ENCODE measurements around the gene SDSL. TPM values are rescaled to one million over a fixed set of nuclear protein-coding genes. Genes with fewer than 3 reads are reported as not detected.

SDSL gene
- polyA plus RNA-seq, 1 donor (not counting 4 experiments of a cell fraction or from before 2014, with no cell fraction given) = 1.9 TPM

DNA sequence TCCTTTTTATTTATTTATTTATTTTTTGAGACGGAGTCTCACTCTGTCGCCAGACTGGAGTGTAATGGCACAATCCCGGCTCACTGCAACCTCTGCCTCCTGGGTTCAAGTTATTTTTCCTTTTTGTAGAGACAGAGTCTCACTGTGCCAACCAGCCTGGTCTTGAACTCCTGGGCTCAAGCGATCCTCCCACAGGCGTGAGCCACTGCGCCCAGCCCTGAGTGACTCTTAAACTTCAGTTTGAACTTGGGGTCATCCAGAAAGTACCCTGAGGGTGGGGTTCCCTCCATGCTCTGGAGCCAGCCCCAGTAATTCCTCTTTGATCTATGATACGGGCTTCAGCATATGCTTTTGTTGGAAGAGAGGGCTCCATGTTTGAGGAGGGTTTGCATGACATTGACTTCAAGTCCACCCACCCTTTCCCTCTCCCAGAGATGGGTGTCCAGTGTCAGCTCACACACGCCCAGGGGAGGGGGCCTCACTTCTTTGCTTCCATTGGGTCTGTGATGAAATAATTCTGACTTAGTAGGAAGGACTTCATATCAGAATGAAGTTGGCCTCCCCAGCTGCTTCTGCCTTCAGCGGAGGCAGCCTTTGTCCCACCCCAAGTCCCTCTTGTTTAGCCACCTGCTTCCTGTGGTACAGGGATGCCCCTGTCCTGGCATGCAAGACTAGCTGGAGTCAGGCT lies 30.4 kb upstream of the SDSL start:
- no peak for FAIRE-seq

DNA sequence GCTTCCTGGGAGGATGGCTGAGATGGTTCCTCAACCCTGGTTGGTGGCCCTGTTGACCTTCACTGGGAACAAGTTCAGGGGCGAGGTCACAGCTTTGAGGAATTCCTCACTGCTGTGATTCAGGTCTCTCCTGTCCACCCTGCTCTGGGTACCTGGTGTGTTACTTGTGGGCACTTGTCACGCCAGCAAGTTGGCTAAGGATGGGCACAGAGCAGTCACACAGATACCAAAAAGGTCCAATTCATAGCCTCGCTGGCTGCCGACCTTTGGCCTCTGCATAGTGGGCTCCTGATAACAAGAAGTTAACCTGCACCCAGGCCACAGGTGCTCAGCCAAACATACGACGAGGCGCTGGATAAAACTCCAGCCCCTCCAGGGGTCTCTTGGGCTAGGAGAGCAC lies 29.7 kb upstream of the SDSL start:
- H4K20me1 ChIP-seq (ENCODE audit: control insufficient read depth, extremely low read depth, insufficient read depth, low read length) = no peaks in the 10 kb centered on the region
- FAIRE-seq = no peak
- no peak overlapping the region for H3K27ac ChIP-seq (ENCODE audit: control insufficient read depth, insufficient read depth, low read length)
- no peaks in the 10 kb centered on the region for H3K79me2 ChIP-seq (ENCODE audit: control insufficient read depth, insufficient read depth, low read length)
- no peaks in the 10 kb centered on the region for H3K27me3 ChIP-seq (ENCODE audit: control insufficient read depth, extremely low read depth, insufficient read depth, low read length)
- no peaks in the 10 kb centered on the region for H3K9me1 ChIP-seq (ENCODE audit: control insufficient read depth, extremely low read depth, insufficient read depth, low read length)
- H3K4me2 ChIP-seq (ENCODE audit: control insufficient read depth, extremely low read depth, insufficient read depth, low read depth, low read length) = no peak overlapping the region
- TF ChIP-seq EZH2 (IDR thresholded peaks at IDR 0.05; ENCODE audit: low read length) = no peak
- TF ChIP-seq, protein P1, sequence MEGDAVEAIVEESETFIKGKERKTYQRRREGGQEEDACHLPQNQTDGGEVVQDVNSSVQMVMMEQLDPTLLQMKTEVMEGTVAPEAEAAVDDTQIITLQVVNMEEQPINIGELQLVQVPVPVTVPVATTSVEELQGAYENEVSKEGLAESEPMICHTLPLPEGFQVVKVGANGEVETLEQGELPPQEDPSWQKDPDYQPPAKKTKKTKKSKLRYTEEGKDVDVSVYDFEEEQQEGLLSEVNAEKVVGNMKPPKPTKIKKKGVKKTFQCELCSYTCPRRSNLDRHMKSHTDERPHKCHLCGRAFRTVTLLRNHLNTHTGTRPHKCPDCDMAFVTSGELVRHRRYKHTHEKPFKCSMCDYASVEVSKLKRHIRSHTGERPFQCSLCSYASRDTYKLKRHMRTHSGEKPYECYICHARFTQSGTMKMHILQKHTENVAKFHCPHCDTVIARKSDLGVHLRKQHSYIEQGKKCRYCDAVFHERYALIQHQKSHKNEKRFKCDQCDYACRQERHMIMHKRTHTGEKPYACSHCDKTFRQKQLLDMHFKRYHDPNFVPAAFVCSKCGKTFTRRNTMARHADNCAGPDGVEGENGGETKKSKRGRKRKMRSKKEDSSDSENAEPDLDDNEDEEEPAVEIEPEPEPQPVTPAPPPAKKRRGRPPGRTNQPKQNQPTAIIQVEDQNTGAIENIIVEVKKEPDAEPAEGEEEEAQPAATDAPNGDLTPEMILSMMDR (optimal IDR thresholded peaks at IDR 0.05 in 1 of 3, IDR thresholded peaks at IDR 0.05 in 1 of 3, conservative IDR thresholded peaks at IDR 0.05 in 1 of 3; ENCODE audit: extremely low read depth in 1 of 3, insufficient read depth in 2 of 3, low read length in 3 of 3) = no peak
- H3K4me3 ChIP-seq (ENCODE audit: control insufficient read depth in 2 of 3, extremely low read depth in 1 of 3, insufficient read depth in 2 of 3, low read depth in 1 of 3, low read length in 3 of 3) = no peak overlapping the region
- dilution Hi-C loops (cut with MboI; ENCODE audit: extremely low pct_ligation_motif_present, low sequenced_read_pairs) = no loop called here
- no peak overlapping the region for H3K9ac ChIP-seq (ENCODE audit: control insufficient read depth, extremely low read depth, insufficient read depth, low read length)
- H3K36me3 ChIP-seq (ENCODE audit: control insufficient read depth in 2 of 2, extremely low read depth in 1 of 2, insufficient read depth in 2 of 2, low read length in 2 of 2) = peaks cover 0 to 10% of the 10 kb centered on the region in 2 experiments
- H2AFZ ChIP-seq (ENCODE audit: control insufficient read depth, low read length) = no peak overlapping the region
- no peaks in the 10 kb centered on the region for H3K9me3 ChIP-seq (ENCODE audit: control insufficient read depth, low read depth, low read length)
- H3K4me1 ChIP-seq (ENCODE audit: control insufficient read depth, extremely low read depth, insufficient read depth, low read length) = no peaks in the 10 kb centered on the region
- no peak for DNase-seq (ENCODE audit: low read depth, low spot score)

More for the DNA sequence above, 30.4 kb upstream of the SDSL start:
- H4K20me1 ChIP-seq (ENCODE audit: control insufficient read depth, extremely low read depth, insufficient read depth, low read length) = no peaks in the 10 kb centered on the region
- no peak overlapping the region for H3K4me3 ChIP-seq (ENCODE audit: control insufficient read depth in 2 of 3, extremely low read depth in 1 of 3, insufficient read depth in 2 of 3, low read depth in 1 of 3, low read length in 3 of 3)
- TF ChIP-seq EZH2 (IDR thresholded peaks at IDR 0.05; ENCODE audit: low read length) = no peak
- TF ChIP-seq, protein P1 (optimal IDR thresholded peaks at IDR 0.05 in 1 of 3, IDR thresholded peaks at IDR 0.05 in 1 of 3, conservative IDR thresholded peaks at IDR 0.05 in 1 of 3; ENCODE audit: extremely low read depth in 1 of 3, insufficient read depth in 2 of 3, low read length in 3 of 3) = no peak
- H3K9ac ChIP-seq (ENCODE audit: control insufficient read depth, extremely low read depth, insufficient read depth, low read length) = no peak overlapping the region
- no peaks in the 10 kb centered on the region for H3K9me1 ChIP-seq (ENCODE audit: control insufficient read depth, extremely low read depth, insufficient read depth, low read length)
- no peaks in the 10 kb centered on the region for H3K79me2 ChIP-seq (ENCODE audit: control insufficient read depth, insufficient read depth, low read length)
- H3K36me3 ChIP-seq (ENCODE audit: control insufficient read depth in 2 of 2, extremely low read depth in 1 of 2, insufficient read depth in 2 of 2, low read length in 2 of 2) = peaks cover 0 to 13% of the 10 kb centered on the region in 2 experiments
- H3K4me1 ChIP-seq (ENCODE audit: control insufficient read depth, extremely low read depth, insufficient read depth, low read length) = no peaks in the 10 kb centered on the region
- no peak overlapping the region for H3K4me2 ChIP-seq (ENCODE audit: control insufficient read depth, extremely low read depth, insufficient read depth, low read depth, low read length)
- H2AFZ ChIP-seq (ENCODE audit: control insufficient read depth, low read length) = no peak overlapping the region
- DNase-seq (ENCODE audit: low read depth, low spot score) = no peak
- H3K9me3 ChIP-seq (ENCODE audit: control insufficient read depth, low read depth, low read length) = no peaks in the 10 kb centered on the region
- no peaks in the 10 kb centered on the region for H3K27me3 ChIP-seq (ENCODE audit: control insufficient read depth, extremely low read depth, insufficient read depth, low read length)
- dilution Hi-C loops (cut with MboI; ENCODE audit: extremely low pct_ligation_motif_present, low sequenced_read_pairs) = no loop called here
- no peak overlapping the region for H3K27ac ChIP-seq (ENCODE audit: control insufficient read depth, insufficient read depth, low read length)
